Measurements from ENCODE around the gene DCTN4. TPM values are rescaled to one million over a fixed set of nuclear protein-coding genes. Genes with fewer than 3 reads are reported as not detected.

The DCTN4 gene
- total RNA-seq, 1 donor from 2014 or later = 83.3 TPM

- H3K27me3 Mint-ChIP-seq (ENCODE audit: low read depth) = peaks cover 29% of the 10 kb centered on the region
- no peaks in the 10 kb centered on the region for H3K9me3 Mint-ChIP-seq
- no peak overlapping the region for H3K27ac Mint-ChIP-seq (ENCODE audit: unreplicated experiment)
- no peak for DNase-seq (ENCODE audit: low read depth, low spot score)
- no peaks in the 10 kb centered on the region for H3K4me1 Mint-ChIP-seq
- no peak for TF ChIP-seq CTCF (conservative IDR thresholded peaks at IDR 0.05)
- H3K36me3 Mint-ChIP-seq (ENCODE audit: low read depth) = no peaks in the 10 kb centered on the region
- no peak overlapping the region for H3K4me3 Mint-ChIP-seq
Observed at GRCh38 chr5:150765011-150765798, 6.4 kb upstream of the DCTN4 start.

GRCh38 chr5:150764530-150764929 lies 5.7 kb upstream of the DCTN4 start:
- H3K4me3 Mint-ChIP-seq = no peak overlapping the region
- H3K27me3 Mint-ChIP-seq (ENCODE audit: low read depth) = peaks cover 23% of the 10 kb centered on the region
- no peak for DNase-seq (ENCODE audit: low read depth, low spot score)
- no peaks in the 10 kb centered on the region for H3K36me3 Mint-ChIP-seq (ENCODE audit: low read depth)
- H3K4me1 Mint-ChIP-seq = no peaks in the 10 kb centered on the region
- H3K27ac Mint-ChIP-seq (ENCODE audit: unreplicated experiment) = no peak overlapping the region
- no peaks in the 10 kb centered on the region for H3K9me3 Mint-ChIP-seq
- no peak for TF ChIP-seq CTCF (conservative IDR thresholded peaks at IDR 0.05)

GRCh38 chr5:150763023-150763769 lies 4.4 kb upstream of the DCTN4 start:
- Mint-ChIP-seq H3K27me3 (ENCODE audit: low read depth) (peaks cover 23% of the 10 kb centered on the region), H3K9me3 (no peaks in the 10 kb centered on the region), H3K36me3 (ENCODE audit: low read depth) (no peaks in the 10 kb centered on the region), H3K4me1 (peaks cover 6% of the 10 kb centered on the region), H3K27ac (ENCODE audit: unreplicated experiment) (no peak overlapping the region), H3K4me3 (no peak overlapping the region)
- no peak for TF ChIP-seq CTCF (conservative IDR thresholded peaks at IDR 0.05)
- no peak for DNase-seq (ENCODE audit: low read depth, low spot score)

- Mint-ChIP-seq H3K4me3 (no peak overlapping the region), H3K4me1 (peaks cover 10% of the 10 kb centered on the region), H3K27ac (ENCODE audit: unreplicated experiment) (no peak overlapping the region), H3K9me3 (no peaks in the 10 kb centered on the region), H3K27me3 (ENCODE audit: low read depth) (peaks cover 17% of the 10 kb centered on the region), H3K36me3 (ENCODE audit: low read depth) (no peaks in the 10 kb centered on the region)
- DNase-seq (ENCODE audit: low read depth, low spot score) = no peak
- no peak for TF ChIP-seq CTCF (conservative IDR thresholded peaks at IDR 0.05)
Observed at GRCh38 chr5:150762211-150762610, 3.4 kb upstream of the DCTN4 start.

- no peak overlapping the region for H3K4me3 Mint-ChIP-seq
- H3K4me1 Mint-ChIP-seq = peaks cover 13% of the 10 kb centered on the region
- no peak overlapping the region for H3K27ac Mint-ChIP-seq (ENCODE audit: unreplicated experiment)
- no peaks in the 10 kb centered on the region for H3K9me3 Mint-ChIP-seq
- no peak for DNase-seq (ENCODE audit: low read depth, low spot score)
- no peaks in the 10 kb centered on the region for H3K36me3 Mint-ChIP-seq (ENCODE audit: low read depth)
- peaks cover 3% of the 10 kb centered on the region for H3K27me3 Mint-ChIP-seq (ENCODE audit: low read depth)
- no peak for TF ChIP-seq CTCF (conservative IDR thresholded peaks at IDR 0.05)
Observed at GRCh38 chr5:150759334-150759583, 442 bp upstream of the DCTN4 start.

Measured in neural crest cell (in vitro differentiated cells).